Measurements from ENCODE around the gene COL13A1.

The COL13A1 gene

GRCh38 chr10:69939061-69939460, 137.4 kb downstream of the COL13A1 start:
- no peak for TF ChIP-seq POU6F1 (CRISPR knock-in tag; IDR thresholded peaks at IDR 0.05; ENCODE audit: borderline replicate concordance, low read depth)
- TF ChIP-seq ARNTL (CRISPR knock-in tag; IDR thresholded peaks at IDR 0.05; ENCODE audit: borderline replicate concordance, low read depth): no peak
- TF ChIP-seq PATZ1 (CRISPR knock-in tag; IDR thresholded peaks at IDR 0.05; ENCODE audit: borderline replicate concordance): no peak
- TF ChIP-seq RARB (CRISPR knock-in tag; IDR thresholded peaks at IDR 0.05): no peak
- no peak for ATAC-seq

GRCh38 chr10:69939481-69939880, 137.8 kb downstream of the COL13A1 start:
- ATAC-seq: no peak
- no peak for TF ChIP-seq ARNTL (CRISPR knock-in tag; IDR thresholded peaks at IDR 0.05; ENCODE audit: borderline replicate concordance, low read depth)
- no peak for TF ChIP-seq TOX (CRISPR knock-in tag; IDR thresholded peaks at IDR 0.05; ENCODE audit: borderline replicate concordance)

GRCh38 chr10:69941730-69942129, 140.0 kb downstream of the COL13A1 start:
- TF ChIP-seq RARB (CRISPR knock-in tag; IDR thresholded peaks at IDR 0.05) (no peak), TSHZ2 (CRISPR knock-in tag; IDR thresholded peaks at IDR 0.05) (no peak), ARNTL (CRISPR knock-in tag; IDR thresholded peaks at IDR 0.05; ENCODE audit: borderline replicate concordance, low read depth) (no peak), ZNF70 (CRISPR knock-in tag; IDR thresholded peaks at IDR 0.05) (no peak), ZNF565 (CRISPR knock-in tag; conservative IDR thresholded peaks at IDR 0.05; ENCODE audit: low read depth) (no peak), ZC3H10 (CRISPR knock-in tag; IDR thresholded peaks at IDR 0.05) (no peak), ZNF8 (CRISPR knock-in tag; IDR thresholded peaks at IDR 0.05) (no peak), OSR1 (CRISPR knock-in tag; IDR thresholded peaks at IDR 0.05) (no peak), CSDC2 (CRISPR knock-in tag; IDR thresholded peaks at IDR 0.05) (no peak), CREB5 (CRISPR knock-in tag; IDR thresholded peaks at IDR 0.05; ENCODE audit: low read depth) (no peak), TCF4 (CRISPR knock-in tag; IDR thresholded peaks at IDR 0.05; ENCODE audit: borderline replicate concordance) (no peak), GLIS3 (CRISPR knock-in tag; IDR thresholded peaks at IDR 0.05) (no peak)
- no peak for ATAC-seq

- ATAC-seq: no peak
- TF ChIP-seq ISL1 (CRISPR knock-in tag; IDR thresholded peaks at IDR 0.05) (no peak), TSHZ2 (CRISPR knock-in tag; IDR thresholded peaks at IDR 0.05) (no peak), ARNTL (CRISPR knock-in tag; IDR thresholded peaks at IDR 0.05; ENCODE audit: borderline replicate concordance, low read depth) (no peak), TOX (CRISPR knock-in tag; IDR thresholded peaks at IDR 0.05; ENCODE audit: borderline replicate concordance) (no peak), GLIS3 (CRISPR knock-in tag; IDR thresholded peaks at IDR 0.05) (no peak), ZNF70 (CRISPR knock-in tag; IDR thresholded peaks at IDR 0.05) (no peak), ESRRG (CRISPR knock-in tag; IDR thresholded peaks at IDR 0.05) (no peak), CSRNP3 (CRISPR knock-in tag; IDR thresholded peaks at IDR 0.05) (no peak)
Observed at GRCh38 chr10:69943292-69943820, 141.7 kb downstream of the COL13A1 start.

Measured in SK-N-SH treated with all-trans-retinoic acid at 6 μM for 48 hours (cell line).